HEK293 (cell line): ENCODE measurements around the gene DDX24.

ENCODE experiments used
- CTCF ChIA-PET: fragments of 350-600 bp; formaldehyde crosslinking; extraction: SDS; loops from one replicate; lab custom pipeline; 2021; ENCODE audit warnings: antibody characterized with exemption; lab: Yijun Ruan, JAX
- POLR2A ChIA-PET: fragments of 300-600 bp; formaldehyde crosslinking; extraction: SDS; loops from one replicate; lab custom pipeline; 2020; ENCODE audit warnings: antibody characterized with exemption, inconsistent platforms; lab: Yijun Ruan, JAX
- H3K27ac ChIP-seq: fragments of 200-500 bp; sonication (Bioruptor generic); 2 replicates; pipeline ENCODE4 v1.5.1; 2014; ENCODE audit warnings: low read depth, low read length, control low read depth, inconsistent platforms; ENCODE audit errors: extremely low read depth
- H3K36me3 ChIP-seq, 2 experiments: fragments of 200-500 bp in 1 of 2; sonication (Bioruptor generic) in 1 of 2; 1 replicate in 1 of 2; 2 replicates in 1 of 2; pipeline ENCODE4 v1.5.1; 2014 to 2017; ENCODE audit warnings: inconsistent platforms in 2 of 2, low read length in 2 of 2; ENCODE audit not compliant: control insufficient read depth in 2 of 2, insufficient read depth in 1 of 2
- H3K4me1 ChIP-seq: fragments of 200-500 bp; sonication (Bioruptor generic); 2 replicates; pipeline ENCODE4 v1.5.1; 2014; ENCODE audit warnings: mild to moderate bottlenecking, low read length, inconsistent platforms; ENCODE audit not compliant: control insufficient read depth, insufficient read depth
- H3K4me3 ChIP-seq: 2 replicates; pipeline ENCODE4 v1.5.1; 2011; ENCODE audit warnings: low read depth, mild to moderate bottlenecking, control low read depth, low read length, moderate library complexity
- H3K9me3 ChIP-seq: fragments of 200-500 bp; sonication (Bioruptor generic); 2 replicates; pipeline ENCODE4 v1.5.1; 2014; ENCODE audit warnings: low read depth, low read length, inconsistent platforms; ENCODE audit not compliant: control insufficient read depth, insufficient read depth
- GLIS2 ChIP-seq: fragments of 450-650 bp; formaldehyde crosslinking; IDR thresholded peaks from 2 replicates; pipeline ENCODE4 v1.5.1; 2016; ENCODE audit warnings: missing biosample characterization, missing genetic modification characterization
- SP2 ChIP-seq: fragments of 450-650 bp; formaldehyde crosslinking; IDR thresholded peaks from 2 replicates; pipeline ENCODE4 v1.5.1; 2016; ENCODE audit warnings: missing biosample characterization, missing genetic modification characterization
- YY2 ChIP-seq: fragments of 450-650 bp; formaldehyde crosslinking; IDR thresholded peaks from 2 replicates; pipeline ENCODE4 v1.5.1; 2016; ENCODE audit warnings: missing biosample characterization, missing genetic modification characterization
- ZIC2 ChIP-seq: fragments of 450-650 bp; formaldehyde crosslinking; IDR thresholded peaks from 2 replicates; pipeline ENCODE4 v1.5.1; 2016; ENCODE audit warnings: missing biosample characterization, missing genetic modification characterization
- ZNF157 ChIP-seq: fragments of 450-650 bp; formaldehyde crosslinking; IDR thresholded peaks from 2 replicates; pipeline ENCODE4 v1.5.1; 2016; ENCODE audit warnings: missing biosample characterization, missing genetic modification characterization
- ZNF23 ChIP-seq: fragments of 450-650 bp; formaldehyde crosslinking; IDR thresholded peaks from 2 replicates; pipeline ENCODE4 v1.5.1; 2016; ENCODE audit warnings: missing biosample characterization, missing genetic modification characterization, borderline replicate concordance
- ZNF266 ChIP-seq: fragments of 450-650 bp; formaldehyde crosslinking; IDR thresholded peaks from 2 replicates; pipeline ENCODE4 v1.5.1; 2016; ENCODE audit warnings: missing biosample characterization, missing genetic modification characterization, low read depth
- ZNF324 ChIP-seq: fragments of 450-650 bp; formaldehyde crosslinking; IDR thresholded peaks from 2 replicates; pipeline ENCODE4 v1.5.1; 2016; ENCODE audit warnings: missing biosample characterization, missing genetic modification characterization
- ZNF585B ChIP-seq: fragments of 450-650 bp; formaldehyde crosslinking; IDR thresholded peaks from 2 replicates; pipeline ENCODE4 v1.5.1; 2016; ENCODE audit warnings: missing biosample characterization, missing genetic modification characterization
- ZNF610 ChIP-seq: fragments of 450-650 bp; formaldehyde crosslinking; IDR thresholded peaks from 2 replicates; pipeline ENCODE4 v1.5.1; 2016; ENCODE audit warnings: missing biosample characterization, missing genetic modification characterization, borderline replicate concordance
- ZNF629 ChIP-seq: fragments of 450-650 bp; formaldehyde crosslinking; IDR thresholded peaks from 2 replicates; pipeline ENCODE4 v1.5.1; 2017; ENCODE audit warnings: missing biosample characterization, missing genetic modification characterization
- TF ChIP-seq, protein P1 (sequence below): fragments of 450-650 bp; formaldehyde crosslinking; IDR thresholded peaks from 2 replicates; pipeline ENCODE4 v1.5.1; 2016; ENCODE audit warnings: missing biosample characterization, missing genetic modification characterization
- TF ChIP-seq, protein P2 (sequence below): fragments of 450-650 bp; formaldehyde crosslinking; IDR thresholded peaks from 2 replicates; pipeline ENCODE4 v1.5.1; 2016; ENCODE audit warnings: missing biosample characterization, missing genetic modification characterization, borderline replicate concordance
- TF ChIP-seq, protein P3 (sequence below): fragments of 450-650 bp; formaldehyde crosslinking; IDR thresholded peaks from 2 replicates; pipeline ENCODE4 v1.5.1; 2016; ENCODE audit warnings: missing biosample characterization, missing genetic modification characterization
- TF ChIP-seq, protein P4 (sequence below): fragments of 450-650 bp; formaldehyde crosslinking; IDR thresholded peaks from 2 replicates; pipeline ENCODE4 v1.5.1; 2017; ENCODE audit warnings: missing biosample characterization, missing genetic modification characterization
- TF ChIP-seq, protein P5 (sequence below): fragments of 450-650 bp; formaldehyde crosslinking; IDR thresholded peaks from 2 replicates; pipeline ENCODE4 v1.5.1; 2016; ENCODE audit warnings: missing biosample characterization, missing genetic modification characterization
- TF ChIP-seq, protein P6 (sequence below): fragments of 450-650 bp; formaldehyde crosslinking; IDR thresholded peaks from 2 replicates; pipeline ENCODE4 v1.5.1; 2016; ENCODE audit warnings: missing biosample characterization, missing genetic modification characterization, borderline replicate concordance

DDX24 gene

DNA sequence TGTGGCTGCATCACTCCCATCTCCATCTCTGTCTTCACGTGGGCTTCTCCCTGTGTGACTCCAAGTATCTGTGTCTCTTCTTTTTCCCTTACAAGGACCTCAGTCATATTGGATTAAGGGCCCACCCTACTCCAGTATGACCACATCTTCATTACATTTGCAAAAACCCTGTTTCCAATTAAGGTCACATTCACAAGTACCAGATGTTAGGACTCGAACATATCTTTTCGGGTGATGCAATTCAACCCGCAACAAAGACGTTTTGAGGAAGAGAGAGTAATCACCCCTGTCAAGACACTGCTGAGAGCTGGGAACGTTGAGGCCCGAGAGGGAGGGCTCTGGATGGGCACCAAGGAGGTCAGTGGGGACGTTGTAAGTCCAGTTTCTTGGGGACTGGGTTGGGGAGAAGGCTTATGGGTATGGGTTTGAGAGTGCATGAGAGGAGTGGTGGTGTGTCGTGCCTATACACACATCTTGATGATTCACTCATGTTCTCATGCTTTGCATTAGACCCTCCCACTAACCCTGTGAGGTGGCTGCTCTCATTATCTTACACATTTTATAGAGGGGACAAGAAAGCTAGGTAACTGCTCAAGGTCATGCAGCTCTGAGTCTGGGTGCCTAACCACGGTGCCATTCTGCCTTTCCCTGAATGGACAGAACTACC is 17.5 kb upstream of the DDX24 start:
- H3K4me1 ChIP-seq = no peaks in the 10 kb centered on the region
- CTCF ChIA-PET = interaction anchor here (0.7 kb wide), 1 partner anchor 33 kb away, joined by 4 read pairs; no protein-coding TSS in a partner anchor
- H3K27ac ChIP-seq = no peak overlapping the region
- POLR2A ChIA-PET = interaction anchor here (1.8 kb wide), 1 partner anchor 17 kb away, joined by 6 read pairs; the partner anchor contains the start of genes DDX24 and IFI27L1
- TF ChIP-seq, protein P1, sequence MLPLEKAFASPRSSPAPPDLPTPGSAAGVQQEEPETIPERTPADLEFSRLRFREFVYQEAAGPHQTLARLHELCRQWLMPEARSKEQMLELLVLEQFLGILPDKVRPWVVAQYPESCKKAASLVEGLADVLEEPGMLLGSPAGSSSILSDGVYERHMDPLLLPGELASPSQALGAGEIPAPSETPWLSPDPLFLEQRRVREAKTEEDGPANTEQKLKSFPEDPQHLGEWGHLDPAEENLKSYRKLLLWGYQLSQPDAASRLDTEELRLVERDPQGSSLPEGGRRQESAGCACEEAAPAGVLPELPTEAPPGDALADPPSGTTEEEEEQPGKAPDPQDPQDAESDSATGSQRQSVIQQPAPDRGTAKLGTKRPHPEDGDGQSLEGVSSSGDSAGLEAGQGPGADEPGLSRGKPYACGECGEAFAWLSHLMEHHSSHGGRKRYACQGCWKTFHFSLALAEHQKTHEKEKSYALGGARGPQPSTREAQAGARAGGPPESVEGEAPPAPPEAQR = no peak
- TF ChIP-seq ZIC2 (tag by site-specific recombination) (no peak), ZNF610 (no peak), SP2 (tag by site-specific recombination) (no peak), GLIS2 (tag by site-specific recombination) (no peak), ZNF23 (tag by site-specific recombination) (no peak), ZNF629 (tag by site-specific recombination) (no peak), YY2 (tag by site-specific recombination) (no peak), ZNF585B (no peak), ZNF266 (tag by site-specific recombination) (no peak), ZNF324 (tag by site-specific recombination) (no peak), ZNF157 (tag by site-specific recombination) (no peak)
- TF ChIP-seq, protein P2, sequence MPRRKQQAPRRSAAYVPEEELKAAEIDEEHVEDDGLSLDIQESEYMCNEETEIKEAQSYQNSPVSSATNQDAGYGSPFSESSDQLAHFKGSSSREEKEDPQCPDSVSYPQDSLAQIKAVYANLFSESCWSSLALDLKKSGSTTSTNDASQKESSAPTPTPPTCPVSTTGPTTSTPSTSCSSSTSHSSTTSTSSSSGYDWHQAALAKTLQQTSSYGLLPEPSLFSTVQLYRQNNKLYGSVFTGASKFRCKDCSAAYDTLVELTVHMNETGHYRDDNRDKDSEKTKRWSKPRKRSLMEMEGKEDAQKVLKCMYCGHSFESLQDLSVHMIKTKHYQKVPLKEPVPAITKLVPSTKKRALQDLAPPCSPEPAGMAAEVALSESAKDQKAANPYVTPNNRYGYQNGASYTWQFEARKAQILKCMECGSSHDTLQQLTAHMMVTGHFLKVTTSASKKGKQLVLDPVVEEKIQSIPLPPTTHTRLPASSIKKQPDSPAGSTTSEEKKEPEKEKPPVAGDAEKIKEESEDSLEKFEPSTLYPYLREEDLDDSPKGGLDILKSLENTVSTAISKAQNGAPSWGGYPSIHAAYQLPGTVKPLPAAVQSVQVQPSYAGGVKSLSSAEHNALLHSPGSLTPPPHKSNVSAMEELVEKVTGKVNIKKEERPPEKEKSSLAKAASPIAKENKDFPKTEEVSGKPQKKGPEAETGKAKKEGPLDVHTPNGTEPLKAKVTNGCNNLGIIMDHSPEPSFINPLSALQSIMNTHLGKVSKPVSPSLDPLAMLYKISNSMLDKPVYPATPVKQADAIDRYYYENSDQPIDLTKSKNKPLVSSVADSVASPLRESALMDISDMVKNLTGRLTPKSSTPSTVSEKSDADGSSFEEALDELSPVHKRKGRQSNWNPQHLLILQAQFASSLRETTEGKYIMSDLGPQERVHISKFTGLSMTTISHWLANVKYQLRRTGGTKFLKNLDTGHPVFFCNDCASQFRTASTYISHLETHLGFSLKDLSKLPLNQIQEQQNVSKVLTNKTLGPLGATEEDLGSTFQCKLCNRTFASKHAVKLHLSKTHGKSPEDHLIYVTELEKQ (tag by site-specific recombination) = no peak
- TF ChIP-seq, protein P3, sequence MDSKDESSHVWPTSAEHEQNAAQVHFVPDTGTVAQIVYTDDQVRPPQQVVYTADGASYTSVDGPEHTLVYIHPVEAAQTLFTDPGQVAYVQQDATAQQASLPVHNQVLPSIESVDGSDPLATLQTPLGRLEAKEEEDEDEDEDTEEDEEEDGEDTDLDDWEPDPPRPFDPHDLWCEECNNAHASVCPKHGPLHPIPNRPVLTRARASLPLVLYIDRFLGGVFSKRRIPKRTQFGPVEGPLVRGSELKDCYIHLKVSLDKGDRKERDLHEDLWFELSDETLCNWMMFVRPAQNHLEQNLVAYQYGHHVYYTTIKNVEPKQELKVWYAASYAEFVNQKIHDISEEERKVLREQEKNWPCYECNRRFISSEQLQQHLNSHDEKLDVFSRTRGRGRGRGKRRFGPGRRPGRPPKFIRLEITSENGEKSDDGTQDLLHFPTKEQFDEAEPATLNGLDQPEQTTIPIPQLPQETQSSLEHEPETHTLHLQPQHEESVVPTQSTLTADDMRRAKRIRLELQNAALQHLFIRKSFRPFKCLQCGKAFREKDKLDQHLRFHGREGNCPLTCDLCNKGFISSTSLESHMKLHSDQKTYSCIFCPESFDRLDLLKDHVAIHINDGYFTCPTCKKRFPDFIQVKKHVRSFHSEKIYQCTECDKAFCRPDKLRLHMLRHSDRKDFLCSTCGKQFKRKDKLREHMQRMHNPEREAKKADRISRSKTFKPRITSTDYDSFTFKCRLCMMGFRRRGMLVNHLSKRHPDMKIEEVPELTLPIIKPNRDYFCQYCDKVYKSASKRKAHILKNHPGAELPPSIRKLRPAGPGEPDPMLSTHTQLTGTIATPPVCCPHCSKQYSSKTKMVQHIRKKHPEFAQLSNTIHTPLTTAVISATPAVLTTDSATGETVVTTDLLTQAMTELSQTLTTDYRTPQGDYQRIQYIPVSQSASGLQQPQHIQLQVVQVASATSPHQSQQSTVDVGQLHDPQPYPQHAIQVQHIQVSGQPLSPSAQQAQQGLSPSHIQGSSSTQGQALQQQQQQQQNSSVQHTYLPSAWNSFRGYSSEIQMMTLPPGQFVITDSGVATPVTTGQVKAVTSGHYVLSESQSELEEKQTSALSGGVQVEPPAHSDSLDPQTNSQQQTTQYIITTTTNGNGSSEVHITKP (tag by site-specific recombination) = no peak
- TF ChIP-seq, protein P4, sequence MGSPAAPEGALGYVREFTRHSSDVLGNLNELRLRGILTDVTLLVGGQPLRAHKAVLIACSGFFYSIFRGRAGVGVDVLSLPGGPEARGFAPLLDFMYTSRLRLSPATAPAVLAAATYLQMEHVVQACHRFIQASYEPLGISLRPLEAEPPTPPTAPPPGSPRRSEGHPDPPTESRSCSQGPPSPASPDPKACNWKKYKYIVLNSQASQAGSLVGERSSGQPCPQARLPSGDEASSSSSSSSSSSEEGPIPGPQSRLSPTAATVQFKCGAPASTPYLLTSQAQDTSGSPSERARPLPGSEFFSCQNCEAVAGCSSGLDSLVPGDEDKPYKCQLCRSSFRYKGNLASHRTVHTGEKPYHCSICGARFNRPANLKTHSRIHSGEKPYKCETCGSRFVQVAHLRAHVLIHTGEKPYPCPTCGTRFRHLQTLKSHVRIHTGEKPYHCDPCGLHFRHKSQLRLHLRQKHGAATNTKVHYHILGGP (tag by site-specific recombination) = no peak
- TF ChIP-seq, protein P5, sequence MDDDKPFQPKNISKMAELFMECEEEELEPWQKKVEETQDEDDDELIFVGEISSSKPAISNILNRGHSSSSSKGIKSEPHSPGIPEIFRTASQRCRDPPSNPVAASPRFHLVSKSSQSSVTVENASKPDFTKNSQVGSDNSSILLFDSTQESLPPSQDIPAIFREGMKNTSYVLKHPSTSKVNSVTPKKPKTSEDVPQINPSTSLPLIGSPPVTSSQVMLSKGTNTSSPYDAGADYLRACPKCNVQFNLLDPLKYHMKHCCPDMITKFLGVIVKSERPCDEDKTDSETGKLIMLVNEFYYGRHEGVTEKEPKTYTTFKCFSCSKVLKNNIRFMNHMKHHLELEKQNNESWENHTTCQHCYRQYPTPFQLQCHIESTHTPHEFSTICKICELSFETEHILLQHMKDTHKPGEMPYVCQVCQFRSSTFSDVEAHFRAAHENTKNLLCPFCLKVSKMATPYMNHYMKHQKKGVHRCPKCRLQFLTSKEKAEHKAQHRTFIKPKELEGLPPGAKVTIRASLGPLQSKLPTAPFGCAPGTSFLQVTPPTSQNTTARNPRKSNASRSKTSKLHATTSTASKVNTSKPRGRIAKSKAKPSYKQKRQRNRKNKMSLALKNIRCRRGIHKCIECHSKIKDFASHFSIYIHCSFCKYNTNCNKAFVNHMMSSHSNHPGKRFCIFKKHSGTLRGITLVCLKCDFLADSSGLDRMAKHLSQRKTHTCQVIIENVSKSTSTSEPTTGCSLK = no peak
- TF ChIP-seq, protein P6, sequence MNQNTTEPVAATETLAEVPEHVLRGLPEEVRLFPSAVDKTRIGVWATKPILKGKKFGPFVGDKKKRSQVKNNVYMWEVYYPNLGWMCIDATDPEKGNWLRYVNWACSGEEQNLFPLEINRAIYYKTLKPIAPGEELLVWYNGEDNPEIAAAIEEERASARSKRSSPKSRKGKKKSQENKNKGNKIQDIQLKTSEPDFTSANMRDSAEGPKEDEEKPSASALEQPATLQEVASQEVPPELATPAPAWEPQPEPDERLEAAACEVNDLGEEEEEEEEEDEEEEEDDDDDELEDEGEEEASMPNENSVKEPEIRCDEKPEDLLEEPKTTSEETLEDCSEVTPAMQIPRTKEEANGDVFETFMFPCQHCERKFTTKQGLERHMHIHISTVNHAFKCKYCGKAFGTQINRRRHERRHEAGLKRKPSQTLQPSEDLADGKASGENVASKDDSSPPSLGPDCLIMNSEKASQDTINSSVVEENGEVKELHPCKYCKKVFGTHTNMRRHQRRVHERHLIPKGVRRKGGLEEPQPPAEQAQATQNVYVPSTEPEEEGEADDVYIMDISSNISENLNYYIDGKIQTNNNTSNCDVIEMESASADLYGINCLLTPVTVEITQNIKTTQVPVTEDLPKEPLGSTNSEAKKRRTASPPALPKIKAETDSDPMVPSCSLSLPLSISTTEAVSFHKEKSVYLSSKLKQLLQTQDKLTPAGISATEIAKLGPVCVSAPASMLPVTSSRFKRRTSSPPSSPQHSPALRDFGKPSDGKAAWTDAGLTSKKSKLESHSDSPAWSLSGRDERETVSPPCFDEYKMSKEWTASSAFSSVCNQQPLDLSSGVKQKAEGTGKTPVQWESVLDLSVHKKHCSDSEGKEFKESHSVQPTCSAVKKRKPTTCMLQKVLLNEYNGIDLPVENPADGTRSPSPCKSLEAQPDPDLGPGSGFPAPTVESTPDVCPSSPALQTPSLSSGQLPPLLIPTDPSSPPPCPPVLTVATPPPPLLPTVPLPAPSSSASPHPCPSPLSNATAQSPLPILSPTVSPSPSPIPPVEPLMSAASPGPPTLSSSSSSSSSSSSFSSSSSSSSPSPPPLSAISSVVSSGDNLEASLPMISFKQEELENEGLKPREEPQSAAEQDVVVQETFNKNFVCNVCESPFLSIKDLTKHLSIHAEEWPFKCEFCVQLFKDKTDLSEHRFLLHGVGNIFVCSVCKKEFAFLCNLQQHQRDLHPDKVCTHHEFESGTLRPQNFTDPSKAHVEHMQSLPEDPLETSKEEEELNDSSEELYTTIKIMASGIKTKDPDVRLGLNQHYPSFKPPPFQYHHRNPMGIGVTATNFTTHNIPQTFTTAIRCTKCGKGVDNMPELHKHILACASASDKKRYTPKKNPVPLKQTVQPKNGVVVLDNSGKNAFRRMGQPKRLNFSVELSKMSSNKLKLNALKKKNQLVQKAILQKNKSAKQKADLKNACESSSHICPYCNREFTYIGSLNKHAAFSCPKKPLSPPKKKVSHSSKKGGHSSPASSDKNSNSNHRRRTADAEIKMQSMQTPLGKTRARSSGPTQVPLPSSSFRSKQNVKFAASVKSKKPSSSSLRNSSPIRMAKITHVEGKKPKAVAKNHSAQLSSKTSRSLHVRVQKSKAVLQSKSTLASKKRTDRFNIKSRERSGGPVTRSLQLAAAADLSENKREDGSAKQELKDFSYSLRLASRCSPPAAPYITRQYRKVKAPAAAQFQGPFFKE = no peak
- no peak overlapping the region for H3K4me3 ChIP-seq
- no peaks in the 10 kb centered on the region for H3K9me3 ChIP-seq
- H3K36me3 ChIP-seq = peaks cover 0 to 29% of the 10 kb centered on the region in 2 experiments; a peak in 1 of 3 replicates
